ENCODE data around the gene AGK. TPM values are rescaled to one million over a fixed set of nuclear protein-coding genes. Genes with fewer than 3 reads are reported as not detected.

AGK gene
- total and polyA plus RNA-seq, 2 donors (not counting 1 experiment from before 2014, with no cell fraction given) = 12.8 to 26.1 TPM

DNA sequence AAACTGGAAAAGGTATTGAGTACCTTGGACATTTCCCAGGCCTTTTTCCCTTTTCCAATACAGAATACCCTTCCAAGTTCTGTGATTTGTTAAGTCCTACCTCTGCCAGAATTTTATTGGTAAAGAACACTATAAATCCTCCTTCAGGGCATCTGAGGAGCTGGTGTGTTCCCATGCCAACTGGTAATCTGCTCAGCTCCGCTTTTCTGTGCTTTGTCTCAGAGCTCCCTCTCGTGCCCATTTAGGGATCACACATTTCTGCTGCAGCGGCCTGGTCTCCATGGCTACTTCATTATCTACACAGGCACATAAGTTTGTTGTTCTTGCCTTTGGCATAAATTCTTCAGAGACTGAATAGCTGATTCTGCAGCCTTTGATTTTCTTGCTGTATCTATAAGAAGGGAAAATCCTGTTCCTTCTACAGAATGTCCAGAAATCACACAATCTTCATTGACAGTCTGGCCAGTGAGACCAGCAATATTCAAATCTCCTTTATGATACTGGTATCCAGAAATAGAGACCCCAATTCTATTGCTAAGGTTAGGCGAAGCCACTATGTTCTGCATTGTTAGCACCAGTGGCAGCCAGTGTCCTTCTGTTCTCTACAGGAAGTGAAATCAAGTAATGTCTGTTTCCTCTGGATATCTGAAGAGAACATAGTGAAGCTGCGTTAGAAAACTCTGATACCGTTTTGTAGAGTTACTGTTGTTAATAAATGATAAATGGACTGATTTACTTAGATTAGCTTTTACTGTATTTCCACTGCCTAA lies 98.8 kb downstream of the AGK start:
- H3K36me3 ChIP-seq (replicated peaks in 1 of 2; ENCODE audit: control extremely low read depth in 1 of 2, control insufficient read depth in 1 of 2, extremely low read depth in 1 of 2, insufficient read depth in 2 of 2, low read length in 1 of 2) = peaks cover 0 to 7% of the 10 kb centered on the region in 2 experiments
- ATAC-seq (ENCODE audit: low read depth) (peak; percentile 68), DNase-seq (peak; percentile 68)
- CTCF ChIA-PET = interaction anchor here (0.6 to 3.5 kb wide), 22 partner anchors 11 to 839 kb away, joined by 3 to 46 read pairs (median 4); partner anchors contain the start of genes DENND11, MRPS33 and SSBP1
- no peaks in the 10 kb centered on the region for H3K9me3 Mint-ChIP-seq (ENCODE audit: insufficient read depth)
- no peaks in the 10 kb centered on the region for H3K27me3 Mint-ChIP-seq
- peak overlapping the region; percentile 56 to 73 for H3K27ac ChIP-seq (ENCODE audit: low read length in 2 of 2)
- no peak overlapping the region for H3K9ac ChIP-seq (ENCODE audit: low read length)
- peaks cover 8 to 17% of the 10 kb centered on the region in 2 donors for H3K4me1 ChIP-seq (ENCODE audit: control insufficient read depth in 2 of 2, insufficient read depth in 2 of 2, low read length in 2 of 2)
- H3K4me3 ChIP-seq (ENCODE audit: control extremely low read depth in 1 of 5, extremely low read depth in 1 of 5, insufficient read depth in 1 of 5, low read depth in 2 of 5, low read length in 4 of 5) = no peak overlapping the region
- no peak overlapping the region for H2AFZ ChIP-seq (ENCODE audit: insufficient read depth, low read depth, low read length, poor library complexity, severe bottlenecking)
- TF ChIP-seq EZH2 (IDR thresholded peaks at IDR 0.05; ENCODE audit: borderline replicate concordance, insufficient read depth, low read depth, low read length, poor library complexity, severe bottlenecking) (no peak), CTCF (IDR thresholded peaks at IDR 0.05) (peak; percentile 80)
- peak overlapping the region; percentile 19 for H3K4me2 ChIP-seq (replicated peaks; ENCODE audit: low read depth, low read length, poor library complexity, severe bottlenecking)
- H3K4me1 Mint-ChIP-seq = peaks cover 27% of the 10 kb centered on the region
- peak overlapping the region; percentile 85 for H3K4me3 Mint-ChIP-seq
- intact Hi-C loops (cut with micrococcal nuclease) = loop anchor here (1.0 to 5.0 kb wide), 9 partner anchors 35 to 839 kb away; partner anchors contain the start of genes AGK, BRAF, MRPS33 and SSBP1
- no peaks in the 10 kb centered on the region for H3K79me2 ChIP-seq (ENCODE audit: control insufficient read depth, insufficient read depth, low read length)
- POLR2A ChIA-PET = interaction anchor here (1.0 kb wide), 1 partner anchor 1172 kb away, joined by 3 read pairs; no protein-coding TSS in a partner anchor
- peak overlapping the region; percentile 95 for H3K27ac Mint-ChIP-seq
- no peaks in the 10 kb centered on the region for H3K9me3 ChIP-seq (ENCODE audit: control extremely low read depth in 1 of 3, control insufficient read depth in 2 of 3, insufficient read depth in 1 of 3, low read length in 2 of 3)
- no peaks in the 10 kb centered on the region for H4K20me1 ChIP-seq (ENCODE audit: control insufficient read depth, insufficient read depth, low read length, poor library complexity, severe bottlenecking)
- no peaks in the 10 kb centered on the region for H3K27me3 ChIP-seq (replicated peaks in 1 of 4; ENCODE audit: control extremely low read depth in 1 of 4, control insufficient read depth in 3 of 4, insufficient read depth in 4 of 4, low read length in 3 of 4)
- 22% methylated on average over 3 of the region's 6 CpGs for WGBS (ENCODE audit: insufficient coverage)

GRCh38 chr7:141651417-141651816 lies 100.2 kb downstream of the AGK start:
- no peaks in the 10 kb centered on the region for H3K9me3 ChIP-seq (ENCODE audit: control extremely low read depth in 1 of 3, control insufficient read depth in 2 of 3, insufficient read depth in 1 of 3, low read length in 2 of 3)
- Mint-ChIP-seq H3K4me1 (peaks cover 27% of the 10 kb centered on the region), H3K9me3 (ENCODE audit: insufficient read depth) (no peaks in the 10 kb centered on the region), H3K27me3 (no peaks in the 10 kb centered on the region), H3K27ac (no peak overlapping the region), H3K4me3 (no peak overlapping the region)
- DNase-seq (no peak), ATAC-seq (ENCODE audit: low read depth) (no peak)
- 91% methylated on average over 7 of the region's 9 CpGs for WGBS (ENCODE audit: insufficient coverage)
- no peak overlapping the region for H3K4me2 ChIP-seq (replicated peaks; ENCODE audit: low read depth, low read length, poor library complexity, severe bottlenecking)
- H3K4me1 ChIP-seq (ENCODE audit: control insufficient read depth in 2 of 2, insufficient read depth in 2 of 2, low read length in 2 of 2) = peaks cover 8 to 17% of the 10 kb centered on the region in 2 donors
- no peak for TF ChIP-seq CTCF (IDR thresholded peaks at IDR 0.05)
- no peak for TF ChIP-seq EZH2 (IDR thresholded peaks at IDR 0.05; ENCODE audit: borderline replicate concordance, insufficient read depth, low read depth, low read length, poor library complexity, severe bottlenecking)
- no peak overlapping the region for H2AFZ ChIP-seq (ENCODE audit: insufficient read depth, low read depth, low read length, poor library complexity, severe bottlenecking)
- POLR2A ChIA-PET = no interaction called here
- no peak overlapping the region for H3K4me3 ChIP-seq (ENCODE audit: control extremely low read depth in 1 of 5, extremely low read depth in 1 of 5, insufficient read depth in 1 of 5, low read depth in 2 of 5, low read length in 4 of 5)
- intact Hi-C loops (cut with micrococcal nuclease) = loop anchor here (2.0 to 5.0 kb wide), 3 partner anchors 99 to 581 kb away; partner anchors contain the start of gene AGK
- no peaks in the 10 kb centered on the region for H3K79me2 ChIP-seq (ENCODE audit: control insufficient read depth, insufficient read depth, low read length)
- H3K9ac ChIP-seq (ENCODE audit: low read length) = no peak overlapping the region
- H3K36me3 ChIP-seq (replicated peaks in 1 of 2; ENCODE audit: control extremely low read depth in 1 of 2, control insufficient read depth in 1 of 2, extremely low read depth in 1 of 2, insufficient read depth in 2 of 2, low read length in 1 of 2) = peaks cover 0 to 11% of the 10 kb centered on the region in 2 experiments
- H3K27ac ChIP-seq (ENCODE audit: low read length in 2 of 2) = no peak overlapping the region
- no peaks in the 10 kb centered on the region for H3K27me3 ChIP-seq (replicated peaks in 1 of 4; ENCODE audit: control extremely low read depth in 1 of 4, control insufficient read depth in 3 of 4, insufficient read depth in 4 of 4, low read length in 3 of 4)
- CTCF ChIA-PET = interaction anchor here (0.9 to 3.5 kb wide), 3 partner anchors 10 to 133 kb away, joined by 3 to 16 read pairs (median 3); no protein-coding TSS in a partner anchor
- no peaks in the 10 kb centered on the region for H4K20me1 ChIP-seq (ENCODE audit: control insufficient read depth, insufficient read depth, low read length, poor library complexity, severe bottlenecking)
